ENCODE data around the gene PITPNC1.
"Not testable (repeated sequence)": the region's sequence is repeated elsewhere in the genome, so short reads cannot be mapped to it uniquely, and the experiment has no call there.

The PITPNC1 gene

DNA sequence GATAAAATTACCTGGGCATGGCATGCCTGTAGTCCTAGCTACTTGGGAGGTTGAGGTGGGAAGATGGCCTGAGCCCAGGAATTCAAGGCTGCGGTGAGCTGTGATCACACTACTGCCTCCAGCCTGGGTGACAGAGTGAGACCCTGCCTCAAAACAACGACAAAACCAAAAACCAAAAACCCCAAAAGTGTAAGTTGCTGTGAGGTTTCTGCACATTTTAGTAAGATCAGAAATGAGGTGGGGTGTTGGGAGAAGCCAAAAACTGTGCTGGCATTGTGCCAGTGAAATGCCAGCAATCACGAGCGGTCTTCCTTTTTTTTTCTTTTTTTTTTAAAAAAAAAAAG is 114.6 kb downstream of the PITPNC1 start:
- no peak for DNase-seq

DNA sequence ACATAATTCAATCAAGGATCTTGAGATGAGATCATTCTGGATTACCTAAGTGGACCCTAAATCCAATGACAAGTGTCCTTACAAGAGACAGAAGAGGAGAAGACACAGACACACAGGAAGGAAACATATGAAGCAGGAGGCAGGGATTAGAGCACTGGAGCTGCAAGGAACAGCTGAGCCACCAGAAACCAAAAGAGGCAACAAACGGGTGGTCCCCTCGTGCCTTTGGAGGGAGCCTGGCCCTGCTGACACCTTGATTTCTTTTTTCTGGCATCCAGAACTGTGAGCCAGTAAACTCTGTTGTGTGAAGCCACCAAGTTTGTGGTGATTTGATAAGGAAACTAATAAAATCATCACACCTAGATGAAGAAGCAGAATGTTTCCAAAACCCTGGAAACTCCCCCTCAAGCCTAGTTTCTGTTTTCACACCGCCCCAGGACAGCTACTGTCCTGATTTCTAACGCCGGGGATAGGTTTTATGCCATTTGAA is 115.2 kb downstream of the PITPNC1 start:
- DNase-seq: no peak

DNA sequence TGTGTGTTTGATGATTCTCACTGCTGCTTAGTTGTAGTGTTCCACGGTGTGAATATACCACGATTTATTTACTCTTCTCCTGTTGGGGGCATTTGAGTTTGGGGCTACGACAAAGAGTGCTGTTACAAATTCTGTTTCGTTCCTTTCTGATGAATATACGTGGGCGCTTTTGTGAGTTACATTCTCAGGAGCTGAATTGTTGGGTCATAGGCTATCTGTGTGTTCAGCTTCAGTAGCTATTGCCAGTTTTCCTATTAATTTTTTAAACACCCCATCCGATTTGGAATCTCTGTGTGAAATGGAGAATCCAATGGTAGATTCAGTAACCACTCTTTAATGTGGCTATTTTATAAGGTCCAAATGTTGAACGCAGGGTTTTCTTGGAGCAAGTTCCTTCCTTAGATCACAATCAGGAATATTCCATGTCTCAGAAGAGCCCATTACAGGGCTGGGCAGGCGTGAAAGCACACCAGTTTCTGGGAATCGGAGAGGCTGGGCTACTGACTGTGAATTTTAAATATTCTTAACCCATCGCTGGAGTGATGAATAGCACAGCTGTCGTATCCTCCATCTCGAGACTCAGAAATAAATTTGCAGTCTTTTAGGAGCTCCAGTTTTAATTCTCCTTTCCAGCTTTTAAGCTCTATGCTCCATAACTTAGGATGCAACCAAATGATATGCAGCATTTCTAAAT is 115.9 kb downstream of the PITPNC1 start:
- DNase-seq: no peak

DNA sequence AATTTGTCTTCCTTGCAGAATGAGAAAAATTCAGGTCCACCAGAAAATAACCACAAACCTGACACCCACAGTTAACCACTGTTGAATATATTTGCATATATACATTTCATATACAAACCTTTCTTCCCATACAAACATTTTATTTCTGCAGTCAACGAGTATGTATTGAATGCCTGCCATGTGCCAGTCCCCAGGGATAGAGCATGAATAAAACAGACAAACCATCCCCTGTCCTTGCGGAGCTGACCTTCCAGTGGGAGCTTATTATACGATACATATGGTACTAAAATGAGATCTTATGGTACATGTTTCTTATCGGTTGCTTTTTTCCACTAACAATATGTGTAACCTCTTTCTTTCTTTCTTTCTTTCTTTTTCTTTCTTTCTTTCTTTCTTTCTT is 116.7 kb downstream of the PITPNC1 start:
- DNase-seq: no peak

DNA sequence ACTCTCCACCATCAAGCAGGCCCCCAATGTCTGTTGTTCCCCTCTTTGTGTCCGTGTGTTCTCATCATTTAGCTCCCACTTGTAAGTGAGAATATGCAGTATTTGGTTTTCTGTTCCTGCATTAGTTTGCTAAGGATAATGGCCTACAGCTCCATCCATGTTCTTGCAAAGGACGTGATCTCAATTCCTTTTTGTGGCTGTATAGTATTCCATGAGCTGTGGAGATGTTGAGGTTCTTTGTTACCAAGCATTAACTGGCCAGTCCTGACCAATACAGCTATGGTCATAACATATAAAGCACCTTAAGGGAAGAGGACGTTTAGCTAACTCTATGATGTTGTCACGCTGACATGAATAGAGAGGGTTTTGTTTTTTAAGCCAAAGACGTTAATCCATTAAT is 118.5 kb downstream of the PITPNC1 start:
- not testable (repeated sequence) for DNase-seq

DNA sequence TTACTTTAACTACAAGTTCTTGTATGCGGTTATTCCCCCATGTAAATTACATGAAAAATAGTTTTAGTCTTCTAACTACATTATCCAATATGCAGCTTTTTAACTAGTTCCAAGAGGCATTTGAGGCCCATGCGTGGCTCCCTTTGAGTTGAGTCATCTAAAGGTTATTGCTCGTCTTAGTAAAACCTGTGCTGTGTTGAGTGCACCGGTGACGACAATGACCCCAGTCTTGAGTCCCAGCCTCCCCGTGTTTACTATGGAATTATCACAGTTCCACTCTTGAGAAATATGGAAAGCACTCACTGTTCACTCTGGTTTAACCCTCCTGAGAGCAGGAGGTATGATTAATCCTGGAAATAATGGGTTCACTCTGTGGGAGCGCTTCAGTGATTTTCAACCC is 119.2 kb downstream of the PITPNC1 start:
- DNase-seq: no peak

DNA sequence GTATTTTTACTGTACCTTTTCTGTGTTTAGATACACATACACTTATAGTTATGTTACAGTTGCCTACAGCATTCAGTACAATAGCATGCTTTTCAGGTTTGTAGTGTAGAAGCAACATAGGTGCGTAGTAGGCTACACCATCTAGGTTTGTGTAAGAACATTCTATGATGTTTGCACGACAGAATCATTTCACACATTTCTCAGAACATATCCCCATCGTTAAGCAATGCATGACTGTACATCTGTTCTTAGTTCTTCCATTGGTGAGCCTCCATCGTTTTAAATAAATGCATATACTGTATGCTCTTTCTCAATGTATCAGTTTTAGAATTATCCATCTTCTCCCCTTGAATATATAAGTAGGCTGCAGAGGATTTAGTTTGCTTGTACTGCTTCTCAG is 122.6 kb downstream of the PITPNC1 start:
- no peak for DNase-seq

DNA sequence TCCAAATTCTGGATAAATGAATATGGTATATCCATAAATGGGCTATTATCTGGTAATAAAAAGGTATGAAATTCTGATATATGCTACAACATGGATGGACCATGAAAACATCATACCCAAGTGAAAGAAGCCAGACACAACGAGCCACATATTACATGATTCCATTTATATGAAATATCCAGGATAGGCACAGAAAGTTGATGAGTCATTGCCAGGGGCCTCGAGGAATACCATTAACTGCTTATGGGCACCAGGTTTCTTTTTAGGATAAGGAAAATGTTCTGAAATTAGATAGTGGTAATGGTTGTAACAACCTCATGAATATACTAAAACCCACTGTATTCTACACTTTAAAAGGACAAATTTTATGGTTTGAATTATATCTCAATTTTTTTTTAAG is 123.2 kb downstream of the PITPNC1 start:
- no peak for DNase-seq

DNA sequence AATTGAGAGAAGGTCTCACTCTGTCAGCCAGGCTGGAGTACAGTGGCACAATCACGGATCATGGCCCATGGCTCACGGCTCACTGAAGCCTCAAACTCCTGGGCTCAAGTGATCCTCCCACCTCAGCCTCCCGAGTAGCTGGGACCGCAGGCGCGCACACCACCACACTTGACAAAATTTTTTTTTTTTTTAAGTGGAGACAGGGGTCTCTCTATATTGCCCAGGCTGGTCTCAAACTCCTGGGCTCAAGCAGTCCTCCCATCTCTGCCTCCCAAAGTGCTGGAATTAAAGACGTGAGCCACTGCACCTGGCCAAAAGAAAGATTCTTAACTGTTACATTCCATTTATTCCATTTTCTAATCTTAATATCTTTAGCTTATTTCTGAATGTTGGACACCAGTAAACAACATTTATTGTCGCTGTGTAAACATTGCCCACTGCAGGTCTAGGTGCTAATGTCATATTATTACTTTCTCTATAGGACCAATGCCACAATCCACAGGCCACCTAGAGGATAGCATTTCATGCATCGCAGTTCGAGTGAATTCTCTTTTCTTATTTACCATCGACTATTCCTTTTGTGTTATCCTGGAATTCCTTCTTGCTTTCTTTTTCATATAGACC is 123.7 kb downstream of the PITPNC1 start:
- no peak for DNase-seq

DNA sequence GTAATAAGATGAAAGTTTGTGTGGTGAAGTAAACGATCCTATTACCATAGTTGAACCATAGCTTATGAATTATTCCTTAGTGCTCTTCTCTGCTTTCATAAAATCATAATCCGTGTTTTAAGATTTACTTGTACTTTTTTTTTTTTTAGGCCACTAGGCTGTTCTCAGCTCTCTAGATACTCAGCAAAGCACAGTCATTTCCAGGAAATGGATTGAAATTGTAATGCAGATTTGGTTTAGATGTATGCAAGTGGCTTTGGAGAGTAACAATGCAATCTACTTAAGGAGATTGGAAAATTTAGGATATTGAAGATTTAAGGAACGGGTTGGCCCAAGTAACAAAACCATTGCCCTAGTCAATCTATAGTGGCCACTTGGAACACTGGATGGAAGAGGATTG is 125.1 kb downstream of the PITPNC1 start:
- no peak for DNase-seq

DNA sequence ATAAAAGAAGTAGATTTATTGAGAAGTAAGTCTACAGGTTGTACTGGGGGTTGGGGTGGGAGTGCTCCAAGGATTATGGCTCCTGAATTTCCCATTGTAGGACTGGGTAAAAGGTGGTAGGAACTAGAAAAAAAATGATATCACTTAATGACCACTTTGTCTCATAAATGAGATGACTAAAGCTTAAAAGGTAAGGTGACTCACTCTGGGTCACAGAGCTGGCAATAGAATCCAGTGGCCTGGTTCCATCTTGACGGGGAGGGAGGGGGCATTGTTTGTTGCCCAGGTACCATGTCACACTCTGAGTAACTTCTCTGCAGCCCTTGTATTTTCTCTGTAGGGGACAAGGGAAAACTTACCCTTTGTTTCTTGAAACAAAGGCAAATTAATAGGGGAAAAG is 126.1 kb downstream of the PITPNC1 start:
- no peak for DNase-seq

DNA sequence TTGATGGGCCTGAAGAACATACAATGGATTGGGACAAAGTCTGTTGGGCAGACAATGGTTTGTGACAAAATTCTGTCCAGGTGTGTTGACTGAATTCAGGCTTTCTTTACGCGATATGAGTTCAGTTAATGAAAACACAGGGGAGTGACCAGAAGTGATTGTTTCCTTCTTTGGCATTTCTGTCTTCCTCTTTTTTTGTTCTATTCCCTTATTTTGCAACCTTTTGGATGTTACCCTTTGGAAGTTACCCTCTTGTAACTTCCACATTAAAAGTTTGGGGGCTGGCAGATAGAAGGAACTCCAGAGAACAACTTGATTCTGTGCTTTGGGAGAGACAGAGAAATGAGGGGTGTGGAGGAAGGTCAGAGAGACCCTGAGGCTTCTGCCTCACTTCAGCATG is 126.7 kb downstream of the PITPNC1 start:
- DNase-seq: no peak

DNA sequence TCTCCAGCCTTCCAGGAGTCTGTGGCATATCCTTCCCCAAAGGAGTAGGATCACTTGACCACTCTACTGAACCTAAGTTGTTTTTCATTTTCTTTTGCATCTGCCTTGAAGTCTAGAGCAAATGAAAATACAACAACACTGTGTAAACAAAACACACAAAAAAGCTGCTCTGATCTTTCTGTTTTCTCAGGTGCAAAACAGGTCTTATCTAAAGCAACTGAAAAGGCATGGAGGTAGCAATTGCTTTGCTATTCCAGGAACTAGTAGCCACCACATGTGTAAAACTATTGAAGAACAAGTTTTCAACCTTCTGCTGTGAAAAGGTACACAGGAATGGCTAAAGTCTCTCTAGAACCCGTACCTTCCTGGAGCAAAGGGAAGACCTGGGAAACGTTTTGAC is 127.1 kb downstream of the PITPNC1 start:
- DNase-seq: no peak

DNA sequence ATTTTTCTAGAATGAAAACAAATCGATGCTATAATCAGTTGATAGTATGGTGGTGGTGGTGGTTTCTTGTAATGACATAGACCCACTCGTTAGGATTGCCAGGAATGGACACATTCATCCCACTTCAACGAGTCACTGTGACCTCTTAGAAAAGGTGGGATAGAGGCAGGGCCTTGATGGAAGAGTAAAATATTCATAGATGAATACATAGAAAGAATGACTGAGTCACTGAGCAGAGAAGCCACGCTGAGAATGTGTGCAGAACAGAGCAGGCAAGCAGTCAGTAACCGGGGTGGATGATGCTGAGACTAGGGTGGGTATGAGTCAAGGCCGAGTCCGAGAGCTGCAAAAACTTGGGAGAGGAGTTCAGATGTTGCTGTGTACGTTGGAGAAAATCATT is 129.9 kb downstream of the PITPNC1 start:
- DNase-seq: no peak

DNA sequence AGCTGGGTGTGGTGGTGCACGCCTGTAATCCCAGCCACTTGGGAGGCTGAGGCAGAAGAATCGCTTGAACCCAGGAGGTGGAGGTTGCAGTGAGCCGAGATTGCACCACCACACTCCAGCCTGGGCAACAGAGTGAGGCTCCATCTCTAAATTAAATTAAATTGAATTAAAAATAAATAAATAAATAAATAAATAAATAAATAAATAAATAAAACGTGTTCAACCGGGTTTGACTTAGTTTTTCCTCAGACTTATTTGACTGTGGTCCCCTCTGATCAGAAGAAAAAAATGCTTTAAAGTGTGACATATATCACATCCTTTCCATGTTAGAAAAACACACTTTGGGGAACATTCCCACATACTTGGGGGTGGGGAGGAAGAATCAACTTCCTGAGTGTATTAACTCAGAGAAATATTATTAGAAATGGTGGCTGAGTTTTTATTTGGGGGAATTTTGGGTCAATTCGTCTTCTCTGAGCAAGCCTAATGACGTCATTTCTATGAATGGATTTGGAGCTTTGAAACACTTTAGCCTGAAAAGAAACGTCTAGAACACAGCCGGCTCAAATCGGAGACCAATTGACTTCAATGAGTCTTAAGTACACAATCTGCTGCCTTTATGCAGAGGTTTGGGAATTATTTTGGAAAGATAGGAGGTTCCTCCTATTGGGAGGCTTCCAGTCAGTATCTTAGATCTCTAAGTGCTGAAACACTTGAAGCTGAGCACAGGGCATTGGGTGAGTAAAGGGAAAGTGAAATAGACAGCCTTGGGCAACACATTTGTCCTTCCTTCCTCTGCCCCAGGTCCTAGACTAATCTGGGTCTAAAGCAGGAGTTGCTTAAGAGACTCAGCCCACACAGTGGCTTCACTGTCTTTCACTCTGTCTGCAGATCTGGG is 132.6 kb downstream of the PITPNC1 start:
- DNase-seq: no peak

DNA sequence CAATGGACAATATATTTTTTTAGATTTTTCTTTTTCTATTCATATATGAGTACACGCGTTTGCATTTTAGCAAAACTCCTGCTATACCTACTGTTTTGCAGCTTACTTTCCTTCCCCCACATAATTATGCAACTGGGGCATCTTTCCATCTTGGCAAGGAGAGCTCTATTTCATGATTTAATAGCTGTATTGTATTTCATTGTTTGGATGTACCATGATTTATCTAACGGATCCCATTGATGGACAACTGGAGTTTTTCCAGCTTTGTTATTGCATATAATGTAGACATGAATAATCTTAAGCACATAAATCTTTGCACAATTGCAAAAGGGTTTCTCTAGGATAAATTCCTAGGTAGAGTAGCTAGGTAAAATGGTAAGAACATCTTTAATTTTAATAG is 133.9 kb downstream of the PITPNC1 start:
- no peak for DNase-seq

DNA sequence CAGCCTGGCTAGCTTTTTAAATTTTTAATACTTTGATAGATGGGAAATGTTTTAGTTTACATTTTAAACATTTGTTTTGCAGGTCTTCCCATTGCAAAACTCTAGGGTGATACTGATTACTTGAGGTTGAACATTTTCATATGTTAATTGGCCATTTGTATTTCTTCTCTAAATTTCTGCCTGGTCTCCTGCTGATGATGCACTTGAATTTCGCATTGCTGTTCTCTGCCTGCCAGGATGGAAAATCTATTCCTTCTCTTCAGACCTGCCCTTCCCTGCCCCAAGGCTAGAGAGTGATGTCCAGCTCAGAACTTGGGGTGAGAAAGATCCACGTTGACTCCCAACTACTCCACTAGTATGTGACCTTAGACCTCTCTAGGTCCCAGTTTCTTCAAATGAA is 134.7 kb downstream of the PITPNC1 start:
- DNase-seq: no peak

DNA sequence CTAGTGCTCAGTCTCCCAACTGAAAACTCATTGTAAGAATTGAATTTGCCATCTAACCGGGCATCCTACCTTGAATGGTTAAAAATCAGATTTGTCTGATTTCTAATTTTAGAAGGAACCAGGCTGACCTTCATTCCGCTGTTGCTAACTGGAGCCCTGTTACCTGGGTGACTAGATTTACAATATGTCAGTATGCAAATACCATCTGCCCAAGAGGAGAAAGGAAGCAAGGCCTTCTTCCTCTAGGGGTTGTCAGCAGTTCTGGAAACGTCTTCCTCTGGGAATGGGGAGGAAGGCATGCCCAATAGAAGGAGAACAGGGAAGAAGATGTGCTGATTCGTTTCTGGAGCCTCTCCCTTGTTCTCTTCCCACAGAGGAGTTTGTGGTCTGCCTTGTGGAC is 137.9 kb downstream of the PITPNC1 start:
- DNase-seq: peak; percentile 33

DNA sequence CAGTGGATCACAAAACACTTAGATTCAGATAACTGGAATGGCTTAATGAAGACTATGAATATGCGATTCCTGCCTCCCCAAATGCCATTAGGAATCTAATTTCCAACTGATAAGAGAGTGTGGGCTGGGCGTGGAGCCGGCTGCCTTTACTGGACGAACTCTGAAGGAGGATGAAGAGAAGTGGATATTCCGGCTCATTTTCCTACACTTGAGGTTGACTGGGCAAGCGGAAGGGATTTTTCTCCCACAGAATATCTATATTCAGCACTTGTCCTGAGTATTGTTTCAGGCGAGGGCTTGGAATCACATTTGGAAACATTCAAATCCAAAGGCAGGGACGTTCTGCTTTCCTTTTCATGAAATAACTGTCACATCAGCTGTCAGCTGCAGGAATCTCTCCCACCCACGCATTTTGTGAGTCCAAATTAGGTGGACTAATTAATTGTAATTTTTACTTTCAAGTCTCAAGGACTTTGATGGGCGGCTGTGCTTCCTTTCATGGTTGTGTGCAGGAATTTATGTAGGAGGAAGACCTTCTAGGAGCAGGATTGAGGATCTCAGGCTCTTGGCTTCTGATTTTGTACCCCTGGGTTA is 138.5 kb downstream of the PITPNC1 start:
- no peak for DNase-seq

DNA sequence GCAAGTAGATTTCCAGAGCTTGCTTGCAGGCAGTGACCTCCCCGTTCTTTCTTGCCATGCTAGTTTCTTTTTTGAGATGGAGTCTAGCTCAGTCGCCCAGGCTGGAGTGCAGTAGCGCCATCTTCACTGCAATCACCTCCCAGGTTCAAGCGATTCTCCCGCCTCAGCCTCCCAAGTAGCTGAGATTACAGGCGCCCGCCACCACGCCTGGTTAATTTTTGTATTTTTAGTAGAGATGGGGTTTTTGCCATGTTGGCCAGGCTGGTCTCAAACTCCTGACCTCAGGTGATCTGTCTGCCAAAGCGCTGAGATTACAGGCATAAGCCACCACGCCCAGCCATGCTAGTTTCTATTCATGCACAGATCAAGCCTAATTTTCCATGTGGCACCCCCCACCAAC is 139.5 kb downstream of the PITPNC1 start:
- DNase-seq: not testable (repeated sequence)

DNA sequence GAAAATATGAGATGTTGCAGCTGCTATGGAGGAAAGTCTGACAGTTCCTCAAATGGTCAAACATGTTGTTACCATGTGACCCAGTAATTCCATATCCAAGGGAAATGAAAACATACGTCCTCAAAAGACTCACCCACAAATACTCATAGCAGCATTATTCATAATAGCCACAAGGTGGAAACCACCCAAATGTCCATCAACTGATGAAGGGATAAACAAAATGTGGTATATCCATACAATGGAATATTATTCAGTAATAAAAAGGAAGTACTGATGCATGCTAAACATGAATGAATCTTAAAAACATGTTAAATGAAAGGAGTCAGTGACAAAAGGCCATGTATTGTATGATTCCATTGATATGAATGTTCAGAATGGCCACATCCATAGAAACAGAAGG is 140.2 kb downstream of the PITPNC1 start:
- no peak for DNase-seq

DNA sequence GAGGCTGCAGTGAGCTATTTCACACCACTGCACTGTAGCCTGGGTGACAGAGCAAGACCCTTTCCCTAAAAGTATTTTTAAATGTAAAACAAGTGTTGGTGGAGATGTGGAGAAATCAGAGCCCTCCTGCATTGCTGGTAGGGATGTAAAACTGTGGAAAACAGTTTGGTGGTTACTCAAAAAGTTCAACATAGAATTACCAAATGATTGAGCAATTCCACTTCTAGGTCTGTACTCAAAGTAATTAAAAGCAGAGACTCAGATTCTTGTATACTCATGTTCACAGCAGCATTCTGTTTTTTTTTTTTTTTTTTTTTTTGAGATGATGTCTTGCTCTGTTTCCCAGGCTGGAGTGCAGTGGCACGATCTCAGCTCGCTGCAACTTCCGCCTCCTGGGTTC is 141.8 kb downstream of the PITPNC1 start:
- DNase-seq: no peak

DNA sequence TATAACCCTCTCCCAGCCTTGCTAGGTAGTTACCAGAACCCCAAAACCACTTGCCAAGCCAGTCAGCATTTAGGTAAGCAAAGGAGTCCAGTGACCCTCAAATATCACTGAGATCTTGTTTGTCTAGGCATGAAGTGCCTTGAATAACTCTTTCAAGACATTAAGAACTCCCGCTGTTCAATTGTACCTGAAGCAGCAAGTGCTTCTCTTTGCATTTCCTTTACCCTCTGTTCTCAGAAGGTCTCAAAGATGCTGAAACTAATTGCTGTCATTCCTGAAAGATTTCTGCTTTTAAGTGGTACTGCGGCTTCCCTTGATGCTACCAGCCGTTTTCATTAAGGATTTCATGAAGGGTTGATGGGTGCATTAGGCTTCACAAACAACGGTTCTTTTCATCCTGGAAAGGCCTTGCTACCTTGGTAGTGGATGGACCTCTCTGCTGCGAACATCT is 142.7 kb downstream of the PITPNC1 start:
- DNase-seq: no peak
